MCF 10A (cell line): Measurements from ENCODE around the gene PIRT. TPM values are rescaled to one million over a fixed set of nuclear protein-coding genes. Genes with fewer than 3 reads are reported as not detected.

ENCODE experiments used
- BruUV-seq: library from RNA; stranded (reverse); fragments of 400-500 nt; replicated peaks from 2 replicates; lab custom pipeline; 2021; lab: Mats Ljungman, UMichigan
- CTCF ChIA-PET: fragments of 300-600 bp; sonication (Branson Sonifier 250); formaldehyde crosslinking; extraction: SDS; loops from one replicate; lab custom pipeline; 2021; ENCODE audit warnings: antibody characterized with exemption, inconsistent platforms; lab: Yijun Ruan, JAX
- POLR2A ChIA-PET: fragments of 300-600, 350-650 bp; sonication (Branson Sonifier 250); formaldehyde crosslinking; extraction: SDS; loops from one replicate; lab custom pipeline; 2020; ENCODE audit warnings: antibody characterized with exemption, inconsistent platforms; lab: Yijun Ruan, JAX
- DNase-seq: peaks from one replicate; pipeline ENCODE4 v3.0.0-alpha.2; 2018; ENCODE audit not compliant: unreplicated experiment
- H3K27ac Mint-ChIP-seq: one replicate; pipeline ENCODE4 v1.8.0; 2022; ENCODE audit warnings: mild to moderate bottlenecking, low read depth, mixed read lengths; ENCODE audit not compliant: unreplicated experiment
- H3K27me3 Mint-ChIP-seq: one replicate; pipeline ENCODE4 v1.8.0; 2022; ENCODE audit warnings: mixed read lengths; ENCODE audit not compliant: insufficient read depth, unreplicated experiment
- H3K36me3 Mint-ChIP-seq: one replicate; pipeline ENCODE4 v1.8.0; 2022; ENCODE audit warnings: mild to moderate bottlenecking, moderate library complexity, mixed read lengths; ENCODE audit not compliant: insufficient read depth, unreplicated experiment
- H3K4me1 Mint-ChIP-seq: one replicate; pipeline ENCODE4 v1.8.0; 2022; ENCODE audit warnings: mixed read lengths; ENCODE audit not compliant: insufficient read depth, unreplicated experiment
- H3K4me3 Mint-ChIP-seq: one replicate; pipeline ENCODE4 v1.8.0; 2022; ENCODE audit warnings: mild to moderate bottlenecking, moderate library complexity, mixed read lengths; ENCODE audit not compliant: unreplicated experiment
- H3K9me3 Mint-ChIP-seq: one replicate; pipeline ENCODE4 v1.8.0; 2022; ENCODE audit warnings: mixed read lengths; ENCODE audit not compliant: unreplicated experiment
- CTCF ChIP-seq: fragments of 200-600 bp; IDR thresholded peaks from one replicate; pipeline ENCODE4 v1.8.0; 2022; ENCODE audit warnings: antibody characterized with exemption, mild to moderate bottlenecking; ENCODE audit not compliant: unreplicated experiment
- intact Hi-C: fragments of 100-400 bp; cut with micrococcal nuclease; formaldehyde crosslinking; loops from 2 replicates; pipeline ENCODE4 v1.14.1; 2022
- total RNA-seq: library from RNA; stranded (reverse); gene quantifications from 2 replicates; pipeline ENCODE4 v1.2.3, GENCODE V29; 2022

PIRT gene
- total RNA-seq, 1 experiment from 2014 or later: not detected

GRCh38 chr17:10836966-10837590 is 809 bp downstream of the PIRT start:
- no peaks in the 10 kb centered on the region for H3K36me3 Mint-ChIP-seq
- H3K4me3 Mint-ChIP-seq: no peak overlapping the region
- BruUV-seq: no TSS peak
- DNase-seq: no peak
- POLR2A ChIA-PET: no interaction called here
- H3K27me3 Mint-ChIP-seq: no peaks in the 10 kb centered on the region
- intact Hi-C loops: no loop called here
- CTCF ChIA-PET: interaction anchor here (1.3 to 3.6 kb wide), 2 partner anchors 100 to 190 kb away, joined by 3 to 16 read pairs; no protein-coding TSS in a partner anchor
- H3K4me1 Mint-ChIP-seq: no peaks in the 10 kb centered on the region
- no peak overlapping the region for H3K27ac Mint-ChIP-seq
- no peak for TF ChIP-seq CTCF
- H3K9me3 Mint-ChIP-seq: no peaks in the 10 kb centered on the region

GRCh38 chr17:10836145-10836544 is 1.7 kb downstream of the PIRT start:
- no TSS peak for BruUV-seq
- no peak for TF ChIP-seq CTCF
- H3K4me3 Mint-ChIP-seq: no peak overlapping the region
- H3K4me1 Mint-ChIP-seq: no peaks in the 10 kb centered on the region
- H3K27me3 Mint-ChIP-seq: no peaks in the 10 kb centered on the region
- ChIA-PET POLR2A (no interaction called here), CTCF (interaction anchor here (0.6 to 3.6 kb wide), 3 partner anchors 26 to 569 kb away, joined by 3 to 16 read pairs (median 4); no protein-coding TSS in a partner anchor)
- intact Hi-C loops: no loop called here
- no peak overlapping the region for H3K27ac Mint-ChIP-seq
- no peak for DNase-seq
- H3K36me3 Mint-ChIP-seq: no peaks in the 10 kb centered on the region
- H3K9me3 Mint-ChIP-seq: no peaks in the 10 kb centered on the region

- Mint-ChIP-seq H3K36me3 (no peaks in the 10 kb centered on the region), H3K27me3 (peaks cover 12% of the 10 kb centered on the region), H3K9me3 (no peaks in the 10 kb centered on the region), H3K4me3 (no peak overlapping the region), H3K27ac (no peak overlapping the region), H3K4me1 (no peaks in the 10 kb centered on the region)
- intact Hi-C loops: no loop called here
- ChIA-PET POLR2A (no interaction called here), CTCF (interaction anchor here (0.8 kb wide), 1 partner anchor 59 kb away, joined by 4 read pairs; no protein-coding TSS in a partner anchor)
- TF ChIP-seq CTCF: no peak
- no peak for DNase-seq
- no TSS peak for BruUV-seq
These were observed 6.2 kb downstream of the PIRT start for GRCh38 chr17:10831696-10832095.

GRCh38 chr17:10827898-10828552 is 9.9 kb downstream of the PIRT start:
- ChIA-PET POLR2A (no interaction called here), CTCF (no interaction called here)
- Mint-ChIP-seq H3K4me1 (no peaks in the 10 kb centered on the region), H3K27me3 (peaks cover 24% of the 10 kb centered on the region), H3K27ac (no peak overlapping the region), H3K4me3 (no peak overlapping the region), H3K9me3 (no peaks in the 10 kb centered on the region), H3K36me3 (no peaks in the 10 kb centered on the region)
- no peak for TF ChIP-seq CTCF
- no TSS peak for BruUV-seq
- no peak for DNase-seq
- intact Hi-C loops: no loop called here
